Measurements from ENCODE around the gene KRTAP20-3.

KRTAP20-3 gene

DNA sequence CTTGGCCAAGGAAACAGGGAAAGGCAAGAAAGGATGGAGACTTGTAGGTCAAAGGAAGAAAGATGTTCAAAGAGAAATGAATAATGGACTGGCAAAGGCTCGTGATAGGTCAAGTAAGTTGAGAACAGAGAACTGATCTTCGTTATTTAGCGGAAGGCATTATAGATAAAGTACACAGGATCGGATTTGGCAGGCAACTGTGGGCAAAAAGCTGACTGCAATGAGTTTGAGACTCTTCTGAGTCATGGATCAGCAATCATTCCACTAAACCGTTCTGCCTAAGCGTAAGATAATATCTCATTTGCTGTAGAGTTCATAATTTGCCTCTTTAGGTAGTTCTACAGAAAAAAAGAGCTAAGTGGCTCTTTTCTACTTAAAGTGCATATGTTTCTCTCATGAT, 41.8 kb downstream of the KRTAP20-3 start:
- no peak for DNase-seq (ENCODE audit: low read depth)

GRCh38 chr21:30689822-30690221, 47.2 kb downstream of the KRTAP20-3 start:
- no peak for DNase-seq (ENCODE audit: low read depth)

Measured in fibroblast of the conjunctiva (primary cell).